MCF 10A (cell line): ENCODE measurements around the gene ELL. TPM values are rescaled to one million over a fixed set of nuclear protein-coding genes. Genes with fewer than 3 reads are reported as not detected.
A peak's percentile ranks its signal among the peaks of the same experiment; 100 is the strongest.

ENCODE experiments used
- BruUV-seq: library from RNA; stranded (reverse); fragments of 400-500 nt; replicated peaks from 2 replicates; lab custom pipeline; 2021; lab: Mats Ljungman, UMichigan
- CTCF ChIA-PET: fragments of 300-600 bp; sonication (Branson Sonifier 250); formaldehyde crosslinking; extraction: SDS; loops from one replicate; lab custom pipeline; 2021; ENCODE audit warnings: antibody characterized with exemption, inconsistent platforms; lab: Yijun Ruan, JAX
- POLR2A ChIA-PET: fragments of 300-600, 350-650 bp; sonication (Branson Sonifier 250); formaldehyde crosslinking; extraction: SDS; loops from one replicate; lab custom pipeline; 2020; ENCODE audit warnings: antibody characterized with exemption, inconsistent platforms; lab: Yijun Ruan, JAX
- DNase-seq: peaks from one replicate; pipeline ENCODE4 v3.0.0-alpha.2; 2018; ENCODE audit not compliant: unreplicated experiment
- H3K27ac Mint-ChIP-seq: one replicate; pipeline ENCODE4 v1.8.0; 2022; ENCODE audit warnings: mild to moderate bottlenecking, low read depth, mixed read lengths; ENCODE audit not compliant: unreplicated experiment
- H3K27me3 Mint-ChIP-seq: one replicate; pipeline ENCODE4 v1.8.0; 2022; ENCODE audit warnings: mixed read lengths; ENCODE audit not compliant: insufficient read depth, unreplicated experiment
- H3K36me3 Mint-ChIP-seq: one replicate; pipeline ENCODE4 v1.8.0; 2022; ENCODE audit warnings: mild to moderate bottlenecking, moderate library complexity, mixed read lengths; ENCODE audit not compliant: insufficient read depth, unreplicated experiment
- H3K4me1 Mint-ChIP-seq: one replicate; pipeline ENCODE4 v1.8.0; 2022; ENCODE audit warnings: mixed read lengths; ENCODE audit not compliant: insufficient read depth, unreplicated experiment
- H3K4me3 Mint-ChIP-seq: one replicate; pipeline ENCODE4 v1.8.0; 2022; ENCODE audit warnings: mild to moderate bottlenecking, moderate library complexity, mixed read lengths; ENCODE audit not compliant: unreplicated experiment
- H3K9me3 Mint-ChIP-seq: one replicate; pipeline ENCODE4 v1.8.0; 2022; ENCODE audit warnings: mixed read lengths; ENCODE audit not compliant: unreplicated experiment
- intact Hi-C: fragments of 100-400 bp; cut with micrococcal nuclease; formaldehyde crosslinking; loops from 2 replicates; pipeline ENCODE4 v1.14.1; 2022
- total RNA-seq: library from RNA; stranded (reverse); gene quantifications from 2 replicates; pipeline ENCODE4 v1.2.3, GENCODE V29; 2022
- TF ChIP-seq, protein P1 (sequence below): fragments of 200-600 bp; IDR thresholded peaks from one replicate; pipeline ENCODE4 v1.8.0; 2022; ENCODE audit warnings: antibody characterized with exemption, mild to moderate bottlenecking; ENCODE audit not compliant: unreplicated experiment

The ELL gene
- total RNA-seq, 1 experiment from 2014 or later: 22.4 TPM

DNA sequence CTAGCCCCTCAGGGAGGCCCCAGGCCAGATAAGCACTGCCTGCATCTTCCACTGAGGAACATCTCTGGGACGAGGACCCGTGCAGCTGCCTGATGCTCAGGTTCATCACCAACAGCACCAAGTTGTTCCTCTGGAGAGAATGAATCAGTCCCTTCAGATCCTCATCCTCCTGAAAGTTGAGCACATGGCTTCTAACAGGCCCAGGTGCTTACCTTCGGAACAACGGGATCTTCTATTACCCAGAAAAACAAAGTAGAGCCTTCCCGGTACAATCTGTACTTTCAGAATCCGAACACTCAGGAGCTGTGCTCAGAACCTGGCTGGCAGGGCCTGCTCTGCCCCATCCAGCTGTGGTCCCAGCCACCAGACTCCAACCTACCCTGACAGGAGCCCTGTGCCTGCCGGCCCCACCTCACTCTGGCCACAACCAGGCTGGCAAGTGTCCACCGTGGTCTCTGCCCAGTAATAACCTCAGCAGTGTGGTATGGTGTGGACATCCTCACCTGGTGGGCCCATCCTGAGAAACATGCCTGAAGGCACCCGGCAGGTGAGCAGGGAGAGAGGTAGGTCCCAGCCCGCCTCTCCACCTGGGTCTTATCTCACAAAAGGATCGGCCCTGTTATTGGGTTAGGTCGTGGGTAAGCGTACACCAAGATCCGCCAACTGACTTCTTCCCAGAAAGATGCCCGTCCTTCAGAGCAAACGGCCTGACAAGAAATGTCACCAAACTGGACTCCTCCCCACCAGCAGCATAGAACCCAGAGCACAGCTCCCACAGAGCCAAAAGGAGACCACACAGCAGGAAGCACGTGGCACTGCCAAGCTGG, 34.1 kb downstream of the ELL start:
- POLR2A ChIA-PET: interaction anchor here (1.6 to 4.4 kb wide), 3 partner anchors 9 to 84 kb away, joined by 5 to 18 read pairs (median 5); partner anchors contain the start of gene UBA52
- no peaks in the 10 kb centered on the region for H3K9me3 Mint-ChIP-seq

DNA sequence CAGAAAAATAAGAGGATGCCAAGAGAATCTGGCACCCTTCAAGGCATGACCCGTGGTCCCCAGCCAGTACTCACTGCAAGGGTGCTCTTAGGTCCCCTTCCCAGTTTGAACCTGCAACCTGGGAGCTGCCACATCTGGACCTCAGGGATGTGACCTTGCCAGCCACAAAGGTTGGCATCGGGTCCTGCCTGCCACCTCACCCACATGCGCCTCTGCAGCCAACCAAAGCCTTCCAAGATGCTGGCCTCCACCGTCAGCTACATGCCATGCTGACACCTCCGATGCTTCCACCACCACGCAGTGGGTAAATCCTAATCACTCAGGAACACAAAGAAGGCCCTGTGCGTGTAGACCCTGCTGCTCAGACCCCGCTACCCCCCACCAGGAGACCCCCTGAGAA, 35.1 kb downstream of the ELL start:
- Mint-ChIP-seq H3K27me3 (no peaks in the 10 kb centered on the region), H3K4me3 (peak overlapping the region; percentile 41), H3K27ac (peak overlapping the region; percentile 59), H3K4me1 (peaks cover 43% of the 10 kb centered on the region), H3K9me3 (no peaks in the 10 kb centered on the region), H3K36me3 (no peaks in the 10 kb centered on the region)
- POLR2A ChIA-PET: interaction anchor here (0.7 to 4.4 kb wide), 4 partner anchors 10 to 85 kb away, joined by 3 to 18 read pairs (median 3); partner anchors contain the start of genes ELL and UBA52
- DNase-seq: no peak
- intact Hi-C loops: loop anchor here (5.0 kb wide), 1 partner anchor 36 kb away; the partner anchor contains the start of gene ELL
- BruUV-seq: no TSS peak
- CTCF ChIA-PET: interaction anchor here (0.7 to 1.9 kb wide), 4 partner anchors 16 to 34 kb away, joined by 3 to 19 read pairs (median 5); no protein-coding TSS in a partner anchor
- TF ChIP-seq, protein P1, sequence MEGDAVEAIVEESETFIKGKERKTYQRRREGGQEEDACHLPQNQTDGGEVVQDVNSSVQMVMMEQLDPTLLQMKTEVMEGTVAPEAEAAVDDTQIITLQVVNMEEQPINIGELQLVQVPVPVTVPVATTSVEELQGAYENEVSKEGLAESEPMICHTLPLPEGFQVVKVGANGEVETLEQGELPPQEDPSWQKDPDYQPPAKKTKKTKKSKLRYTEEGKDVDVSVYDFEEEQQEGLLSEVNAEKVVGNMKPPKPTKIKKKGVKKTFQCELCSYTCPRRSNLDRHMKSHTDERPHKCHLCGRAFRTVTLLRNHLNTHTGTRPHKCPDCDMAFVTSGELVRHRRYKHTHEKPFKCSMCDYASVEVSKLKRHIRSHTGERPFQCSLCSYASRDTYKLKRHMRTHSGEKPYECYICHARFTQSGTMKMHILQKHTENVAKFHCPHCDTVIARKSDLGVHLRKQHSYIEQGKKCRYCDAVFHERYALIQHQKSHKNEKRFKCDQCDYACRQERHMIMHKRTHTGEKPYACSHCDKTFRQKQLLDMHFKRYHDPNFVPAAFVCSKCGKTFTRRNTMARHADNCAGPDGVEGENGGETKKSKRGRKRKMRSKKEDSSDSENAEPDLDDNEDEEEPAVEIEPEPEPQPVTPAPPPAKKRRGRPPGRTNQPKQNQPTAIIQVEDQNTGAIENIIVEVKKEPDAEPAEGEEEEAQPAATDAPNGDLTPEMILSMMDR: no peak

More for the DNA sequence above, 34.1 kb downstream of the ELL start:
- BruUV-seq: no TSS peak
- peaks cover 43% of the 10 kb centered on the region for H3K4me1 Mint-ChIP-seq
- TF ChIP-seq, protein P1: no peak
- no peak overlapping the region for H3K4me3 Mint-ChIP-seq
- CTCF ChIA-PET: interaction anchor here (0.5 to 1.2 kb wide), 6 partner anchors 9 to 386 kb away, joined by 3 to 5 read pairs (median 4); no protein-coding TSS in a partner anchor
- H3K27me3 Mint-ChIP-seq: no peaks in the 10 kb centered on the region
- H3K27ac Mint-ChIP-seq: peak overlapping the region; percentile 59
- DNase-seq: no peak
- H3K36me3 Mint-ChIP-seq: no peaks in the 10 kb centered on the region
- intact Hi-C loops: loop anchor here (5.0 kb wide), 1 partner anchor 35 kb away; the partner anchor contains the start of gene ELL

DNA sequence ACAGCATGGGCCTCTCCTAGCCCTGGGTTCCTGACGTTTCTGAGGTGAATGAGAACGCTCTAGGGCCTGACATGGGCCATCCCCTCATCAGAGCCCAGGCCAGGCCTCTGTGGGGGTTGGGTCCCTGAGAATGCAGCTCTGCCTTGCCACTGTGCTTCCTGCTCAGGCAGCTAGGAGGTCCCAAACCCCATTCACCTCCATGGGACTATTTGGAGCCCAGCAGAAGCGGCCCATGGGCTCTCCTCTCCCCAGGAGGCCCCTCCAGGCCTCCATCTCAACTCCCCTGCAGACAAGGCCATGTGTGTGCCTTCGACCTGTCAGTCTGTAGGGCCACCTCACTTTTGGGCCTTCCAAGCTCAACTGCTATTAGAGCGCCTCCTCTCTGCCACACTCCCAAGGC, 36.9 kb downstream of the ELL start:
- H3K27ac Mint-ChIP-seq: peak overlapping the region; percentile 77
- POLR2A ChIA-PET: interaction anchor here (0.5 to 4.4 kb wide), 4 partner anchors 12 to 71 kb away, joined by 3 to 18 read pairs (median 4); no protein-coding TSS in a partner anchor
- no peak for DNase-seq

More for the DNA sequence above, 36.9 kb downstream of the ELL start:
- intact Hi-C loops: loop anchor here (5.0 kb wide), 1 partner anchor 37 kb away; the partner anchor contains the start of gene ELL
- no peak overlapping the region for H3K4me3 Mint-ChIP-seq
- peaks cover 48% of the 10 kb centered on the region for H3K4me1 Mint-ChIP-seq
- H3K36me3 Mint-ChIP-seq: no peaks in the 10 kb centered on the region
- H3K9me3 Mint-ChIP-seq: no peaks in the 10 kb centered on the region
- CTCF ChIA-PET: interaction anchor here (0.6 to 3.4 kb wide), 7 partner anchors 14 to 830 kb away, joined by 3 to 19 read pairs (median 4); no protein-coding TSS in a partner anchor
- no TSS peak for BruUV-seq
- TF ChIP-seq, protein P1: no peak
- no peaks in the 10 kb centered on the region for H3K27me3 Mint-ChIP-seq
